Measurements from ENCODE around the gene MYO10.

GRCh38 chr5:16763211-16763610 lies 172.9 kb downstream of the MYO10 start:
- no peak for TF ChIP-seq POLR2A (IDR thresholded peaks at IDR 0.05)
- TF ChIP-seq CTCF (IDR thresholded peaks at IDR 0.05) = no peak
- no peak for TF ChIP-seq EP300 (IDR thresholded peaks at IDR 0.05)
